ENCODE results near the gene TCAP.

GRCh38 chr17:39617446-39618245 lies 47.5 kb upstream of the TCAP start:
- TF ChIP-seq EP300 (IDR thresholded peaks at IDR 0.05) = no peak
- no peak for TF ChIP-seq POLR2A (IDR thresholded peaks at IDR 0.05)
- no peak for TF ChIP-seq CTCF (IDR thresholded peaks at IDR 0.05)
